Uterus (tissue), 2 donors: ENCODE results near the gene PAPLN.

Experiments used
- CTCF ChIP-seq, 4 experiments: fragments of 200-600 bp in 2 of 4; fragments of 450-650 bp in 2 of 4; sonication (generic) in 2 of 4; IDR thresholded peaks; one replicate each; pipeline ENCODE4 v1.5.1; 2016 to 2019; ENCODE audit warnings: antibody characterized with exemption in 4 of 4, mild to moderate bottlenecking in 2 of 4, moderate library complexity in 1 of 4
- POLR2A ChIP-seq, 2 donors: fragments of 450-650 bp; IDR thresholded peaks; one replicate each; pipeline ENCODE4 v1.6.1; 2016; ENCODE audit warnings: antibody characterized with exemption in 2 of 2, mild to moderate bottlenecking in 1 of 2, moderate library complexity in 1 of 2

DNA sequence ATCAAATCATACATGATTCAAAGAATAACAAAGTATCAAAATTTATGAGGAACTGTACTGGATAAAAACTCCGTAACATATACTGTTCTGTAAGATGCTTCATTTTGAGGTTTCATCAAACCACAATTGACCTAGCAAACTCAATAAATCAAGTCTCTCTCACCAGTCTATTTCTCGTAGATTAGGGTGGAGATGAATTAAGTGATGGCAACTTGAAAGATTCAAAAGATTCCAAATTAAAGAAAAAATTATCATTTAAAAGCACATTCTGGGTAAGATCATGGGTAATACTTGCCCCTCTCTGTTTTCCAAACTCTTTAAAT is 74.4 kb downstream of the PAPLN start:
- TF ChIP-seq CTCF (IDR thresholded peaks at IDR 0.05): no peak
- no peak for TF ChIP-seq POLR2A (IDR thresholded peaks at IDR 0.05)
